Glutamatergic neuron (in vitro differentiated cells): Measurements from ENCODE around the gene SLC6A6. TPM values are rescaled to one million over a fixed set of nuclear protein-coding genes. Genes with fewer than 3 reads are reported as not detected.

Source experiments
- DNase-seq: peaks from one replicate; pipeline ENCODE4 v3.0.0; 2022
- H3K27ac Mint-ChIP-seq: one replicate; pipeline ENCODE4 v1.8.0; 2020; ENCODE audit warnings: mild to moderate bottlenecking, mixed read lengths, inconsistent platforms; ENCODE audit not compliant: unreplicated experiment
- H3K27me3 Mint-ChIP-seq: one replicate; pipeline ENCODE4 v1.8.0; 2020; ENCODE audit warnings: mild to moderate bottlenecking, moderate library complexity, mixed read lengths, inconsistent platforms; ENCODE audit not compliant: unreplicated experiment
- H3K36me3 Mint-ChIP-seq: one replicate; pipeline ENCODE4 v1.8.0; 2020; ENCODE audit warnings: mild to moderate bottlenecking, mixed read lengths, inconsistent platforms; ENCODE audit not compliant: unreplicated experiment
- H3K4me1 Mint-ChIP-seq: one replicate; pipeline ENCODE4 v1.8.0; 2020; ENCODE audit warnings: mild to moderate bottlenecking, low read depth, mixed read lengths, inconsistent platforms; ENCODE audit not compliant: unreplicated experiment
- H3K4me3 Mint-ChIP-seq: one replicate; pipeline ENCODE4 v1.8.0; 2020; ENCODE audit warnings: mild to moderate bottlenecking, mixed read lengths, inconsistent platforms; ENCODE audit not compliant: unreplicated experiment
- H3K9me3 Mint-ChIP-seq: one replicate; pipeline ENCODE4 v1.8.0; 2020; ENCODE audit warnings: mild to moderate bottlenecking, moderate library complexity, mixed read lengths, inconsistent platforms; ENCODE audit not compliant: unreplicated experiment
- CTCF ChIP-seq: fragments of 200-600 bp; sonication (generic); IDR thresholded peaks from one replicate; pipeline ENCODE4 v1.5.0; 2021; ENCODE audit not compliant: partially characterized antibody, unreplicated experiment
- total RNA-seq: library from RNA; stranded (reverse); fragmentation: NEBNext Ultra II Directional; extraction: Animal tissue kit (Norgen Biotek cat#: 25700); gene quantifications from one replicate; pipeline ENCODE4 v1.2.1, GENCODE V29; 2021; ENCODE audit not compliant: unreplicated experiment

SLC6A6 gene
- total RNA-seq, 1 donor from 2014 or later, result 21.9 TPM

- Mint-ChIP-seq H3K4me1 (peaks cover 11% of the 10 kb centered on the region), H3K36me3 (no peaks in the 10 kb centered on the region)
Measured at GRCh38 chr3:14431917-14432834, 29.8 kb downstream of the SLC6A6 start.

GRCh38 chr3:14433106-14433505 is 30.7 kb downstream of the SLC6A6 start:
- Mint-ChIP-seq H3K9me3 (peaks cover 3% of the 10 kb centered on the region), H3K27ac (no peak overlapping the region), H3K4me3 (no peak overlapping the region), H3K4me1 (peaks cover 11% of the 10 kb centered on the region), H3K36me3 (no peaks in the 10 kb centered on the region), H3K27me3 (peaks cover 10% of the 10 kb centered on the region)
- no peak for DNase-seq
- TF ChIP-seq CTCF, result no peak

More at GRCh38 chr3:14431917-14432834, 29.8 kb downstream of the SLC6A6 start:
- Mint-ChIP-seq H3K9me3 (peaks cover 3% of the 10 kb centered on the region), H3K27ac (no peak overlapping the region), H3K4me3 (no peak overlapping the region), H3K27me3 (peaks cover 11% of the 10 kb centered on the region)
- TF ChIP-seq CTCF, result no peak
- DNase-seq, result peak; percentile 46

GRCh38 chr3:14434126-14434497 is 31.7 kb downstream of the SLC6A6 start:
- H3K9me3 Mint-ChIP-seq, result peaks cover 3% of the 10 kb centered on the region
- TF ChIP-seq CTCF, result no peak
- no peak overlapping the region for H3K4me3 Mint-ChIP-seq
- H3K4me1 Mint-ChIP-seq, result peaks cover 11% of the 10 kb centered on the region
- H3K36me3 Mint-ChIP-seq, result no peaks in the 10 kb centered on the region
- DNase-seq, result no peak
- no peak overlapping the region for H3K27ac Mint-ChIP-seq
- peaks cover 10% of the 10 kb centered on the region for H3K27me3 Mint-ChIP-seq

GRCh38 chr3:14434498-14435151 is 32.2 kb downstream of the SLC6A6 start:
- Mint-ChIP-seq H3K4me3 (no peak overlapping the region), H3K27me3 (peaks cover 8% of the 10 kb centered on the region), H3K4me1 (peaks cover 13% of the 10 kb centered on the region), H3K36me3 (no peaks in the 10 kb centered on the region), H3K27ac (no peak overlapping the region), H3K9me3 (peaks cover 3% of the 10 kb centered on the region)
- TF ChIP-seq CTCF, result no peak
- DNase-seq, result no peak
